Mammary epithelial cell (primary cell): ENCODE results near the gene NRROS.

Source experiments
- CTCF ChIP-seq, 2 donors: IDR thresholded peaks in 1 of 2; conservative IDR thresholded peaks in 1 of 2; 2 replicates each; pipeline ENCODE4 v1.5.1; 2011 to 2012; ENCODE audit warnings: inconsistent platforms in 2 of 2, low read length in 2 of 2, mild to moderate bottlenecking in 2 of 2, control low read depth in 1 of 2, low read depth in 1 of 2; ENCODE audit not compliant: insufficient read depth in 1 of 2; ENCODE audit errors: extremely low read depth in 1 of 2
- EZH2 ChIP-seq: IDR thresholded peaks from 2 replicates; pipeline ENCODE4 v1.6.1; 2012; ENCODE audit warnings: low read length, inconsistent platforms, borderline replicate concordance

GRCh38 chr3:196707566-196707965 lies 68.1 kb downstream of the NRROS start:
- TF ChIP-seq CTCF (conservative IDR thresholded peaks at IDR 0.05 in 1 of 2, IDR thresholded peaks at IDR 0.05 in 1 of 2; ENCODE audit: extremely low read depth in 1 of 2, insufficient read depth in 1 of 2, low read depth in 1 of 2, low read length in 2 of 2) (no peak), EZH2 (no peak)
